ENCODE measurements around the gene BBS12.

Gene BBS12

DNA sequence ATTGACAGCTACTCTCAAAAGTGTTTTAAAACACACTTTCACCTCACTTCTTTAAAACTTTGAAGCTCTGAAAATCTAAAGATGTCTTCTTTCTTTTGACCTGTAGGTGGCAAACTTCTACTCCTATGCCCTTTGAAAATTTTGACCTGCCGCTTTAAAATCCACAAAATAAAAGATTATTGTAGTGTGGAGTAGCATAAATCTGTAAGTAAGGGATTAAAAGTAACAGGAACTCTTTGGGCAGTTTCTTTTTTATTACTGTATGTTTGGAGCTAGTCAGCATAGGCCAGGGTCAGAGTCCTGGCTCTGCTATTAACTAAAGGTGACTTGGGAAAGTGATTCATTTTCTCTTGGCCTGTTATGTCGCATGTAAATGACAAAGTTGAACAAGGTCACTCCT is 25.5 kb downstream of the BBS12 start:
- H3K4me2 ChIP-seq = no peak overlapping the region
- H3K9ac ChIP-seq = no peak overlapping the region
- no peaks in the 10 kb centered on the region for H4K20me1 ChIP-seq (ENCODE audit: insufficient read depth)
- H3K27me3 ChIP-seq (ENCODE audit: insufficient read depth, low read depth) = no peaks in the 10 kb centered on the region
- TF ChIP-seq, protein P1, sequence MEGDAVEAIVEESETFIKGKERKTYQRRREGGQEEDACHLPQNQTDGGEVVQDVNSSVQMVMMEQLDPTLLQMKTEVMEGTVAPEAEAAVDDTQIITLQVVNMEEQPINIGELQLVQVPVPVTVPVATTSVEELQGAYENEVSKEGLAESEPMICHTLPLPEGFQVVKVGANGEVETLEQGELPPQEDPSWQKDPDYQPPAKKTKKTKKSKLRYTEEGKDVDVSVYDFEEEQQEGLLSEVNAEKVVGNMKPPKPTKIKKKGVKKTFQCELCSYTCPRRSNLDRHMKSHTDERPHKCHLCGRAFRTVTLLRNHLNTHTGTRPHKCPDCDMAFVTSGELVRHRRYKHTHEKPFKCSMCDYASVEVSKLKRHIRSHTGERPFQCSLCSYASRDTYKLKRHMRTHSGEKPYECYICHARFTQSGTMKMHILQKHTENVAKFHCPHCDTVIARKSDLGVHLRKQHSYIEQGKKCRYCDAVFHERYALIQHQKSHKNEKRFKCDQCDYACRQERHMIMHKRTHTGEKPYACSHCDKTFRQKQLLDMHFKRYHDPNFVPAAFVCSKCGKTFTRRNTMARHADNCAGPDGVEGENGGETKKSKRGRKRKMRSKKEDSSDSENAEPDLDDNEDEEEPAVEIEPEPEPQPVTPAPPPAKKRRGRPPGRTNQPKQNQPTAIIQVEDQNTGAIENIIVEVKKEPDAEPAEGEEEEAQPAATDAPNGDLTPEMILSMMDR (conservative IDR thresholded peaks at IDR 0.05; ENCODE audit: low read depth, low read length) = peak; percentile 94
- no peak overlapping the region for H3K4me3 ChIP-seq (IDR thresholded peaks at IDR 0.05; ENCODE audit: insufficient read depth, low read depth, low read length)
- H3K36me3 ChIP-seq (ENCODE audit: insufficient read depth) = no peaks in the 10 kb centered on the region
- peaks cover 9% of the 10 kb centered on the region for H3K4me1 ChIP-seq (ENCODE audit: low read depth, poor library complexity, severe bottlenecking)
- peak overlapping the region; percentile 4; the same call in 1 of the 2 replicates for H2AFZ ChIP-seq (ENCODE audit: low read depth)
- H3K27ac ChIP-seq = no peak overlapping the region
- H3K79me2 ChIP-seq (ENCODE audit: insufficient read depth, low read depth) = no peaks in the 10 kb centered on the region

DNA sequence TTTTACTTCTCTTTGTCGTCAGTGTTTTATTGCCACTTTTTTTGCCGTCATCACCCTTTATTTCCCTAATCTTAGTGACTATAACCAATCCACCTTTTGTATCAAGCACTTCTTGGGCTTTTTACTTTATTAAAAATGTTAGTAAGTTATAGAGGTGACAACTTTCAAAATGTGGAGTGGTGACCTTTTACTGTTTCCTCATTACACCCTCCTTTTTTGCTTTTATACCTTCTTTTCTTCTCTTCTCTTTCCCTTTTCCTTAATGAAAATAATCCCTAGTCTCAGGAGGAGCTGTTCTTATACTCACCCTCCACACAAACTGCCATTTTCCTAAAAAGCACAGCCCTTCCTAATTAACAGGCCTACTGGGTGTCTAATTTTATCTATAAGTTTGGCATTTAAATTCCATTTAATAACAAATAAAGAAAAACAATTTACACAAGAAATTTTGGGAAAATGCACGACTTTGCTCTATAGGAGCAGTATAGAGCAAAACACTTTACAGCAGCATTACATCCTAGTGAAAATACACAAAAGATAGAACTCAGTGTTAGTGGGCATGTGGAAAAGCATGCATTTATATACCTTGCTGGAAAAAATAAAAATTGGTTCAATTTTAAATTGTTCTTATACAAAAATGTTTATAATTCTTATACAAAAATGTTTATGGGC is 27.3 kb downstream of the BBS12 start:
- Histone ChIP-seq H3K27ac (no peak overlapping the region), H4K20me1 (ENCODE audit: insufficient read depth) (no peaks in the 10 kb centered on the region), H3K27me3 (ENCODE audit: insufficient read depth, low read depth) (no peaks in the 10 kb centered on the region), H3K36me3 (ENCODE audit: insufficient read depth) (no peaks in the 10 kb centered on the region), H3K79me2 (ENCODE audit: insufficient read depth, low read depth) (no peaks in the 10 kb centered on the region), H3K4me1 (ENCODE audit: low read depth, poor library complexity, severe bottlenecking) (peaks cover 18% of the 10 kb centered on the region), H3K4me3 (IDR thresholded peaks at IDR 0.05; ENCODE audit: insufficient read depth, low read depth, low read length) (no peak overlapping the region), H3K9ac (no peak overlapping the region), H2AFZ (ENCODE audit: low read depth) (no peak overlapping the region), H3K4me2 (no peak overlapping the region)
- TF ChIP-seq, protein P1 (conservative IDR thresholded peaks at IDR 0.05; ENCODE audit: low read depth, low read length) = no peak

DNA sequence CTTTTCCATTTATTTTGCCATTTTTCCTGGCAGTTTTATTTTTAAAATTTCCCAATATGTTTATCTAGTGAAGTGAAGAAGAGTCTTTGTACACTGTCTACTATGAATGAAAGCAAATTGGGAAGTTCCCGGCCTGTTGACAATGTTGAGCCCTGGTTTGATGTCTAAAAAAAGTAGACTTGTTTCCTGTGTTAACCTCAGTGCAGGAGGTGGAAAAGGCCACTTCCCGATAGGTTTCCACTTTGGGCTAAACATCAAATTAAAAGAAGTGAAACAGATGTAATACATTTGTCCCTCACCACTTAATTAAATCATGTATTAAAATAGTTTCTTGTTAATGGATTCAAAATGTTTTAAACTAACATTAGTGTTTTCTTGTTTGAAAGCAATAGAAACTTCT is 30.0 kb downstream of the BBS12 start:
- Histone ChIP-seq H4K20me1 (ENCODE audit: insufficient read depth) (no peaks in the 10 kb centered on the region), H3K27me3 (ENCODE audit: insufficient read depth, low read depth) (no peaks in the 10 kb centered on the region), H3K27ac (no peak overlapping the region), H2AFZ (ENCODE audit: low read depth) (no peak overlapping the region), H3K4me3 (IDR thresholded peaks at IDR 0.05; ENCODE audit: insufficient read depth, low read depth, low read length) (no peak overlapping the region), H3K9ac (no peak overlapping the region), H3K36me3 (ENCODE audit: insufficient read depth) (no peaks in the 10 kb centered on the region), H3K4me2 (no peak overlapping the region), H3K4me1 (ENCODE audit: low read depth, poor library complexity, severe bottlenecking) (peaks cover 25% of the 10 kb centered on the region), H3K79me2 (ENCODE audit: insufficient read depth, low read depth) (no peaks in the 10 kb centered on the region)
- TF ChIP-seq, protein P1 (conservative IDR thresholded peaks at IDR 0.05; ENCODE audit: low read depth, low read length) = no peak

DNA sequence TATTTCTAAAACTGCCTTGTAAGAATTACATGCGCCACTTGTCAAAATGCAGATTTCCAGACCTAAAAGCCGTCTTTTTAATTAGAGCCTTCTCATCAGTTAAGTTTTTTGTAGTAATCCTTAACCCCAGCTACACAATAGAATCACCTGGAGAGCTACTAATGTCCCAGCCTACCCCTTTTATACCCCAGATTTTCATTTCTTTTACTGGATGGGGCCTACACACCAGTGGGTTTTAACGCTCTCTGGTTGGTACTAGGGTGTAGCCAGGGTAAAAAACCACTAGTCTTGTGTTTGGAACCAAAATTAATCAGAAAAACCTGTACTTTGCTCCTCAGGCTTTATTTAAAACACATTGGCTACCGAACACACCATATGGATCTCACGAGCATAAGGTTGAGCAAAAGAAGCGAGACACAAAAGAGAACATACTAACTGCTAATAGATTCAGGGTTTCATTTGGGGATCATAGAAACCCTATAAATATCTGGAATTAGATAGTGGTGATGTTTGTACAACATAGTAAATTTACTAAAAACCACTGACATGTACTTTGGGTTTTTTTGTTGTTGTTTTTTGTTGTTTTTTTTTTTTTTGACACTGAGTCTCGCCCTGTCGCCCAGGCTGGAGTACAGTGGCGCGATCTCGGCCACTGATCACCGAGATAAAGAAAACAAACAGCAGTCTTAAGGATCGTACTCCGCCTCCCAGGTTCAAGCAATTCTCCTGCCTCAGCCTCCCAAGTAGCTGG is 30.6 kb downstream of the BBS12 start:
- H3K4me1 ChIP-seq (ENCODE audit: low read depth, poor library complexity, severe bottlenecking) = peaks cover 19% of the 10 kb centered on the region
- H2AFZ ChIP-seq (ENCODE audit: low read depth) = no peak overlapping the region
- no peaks in the 10 kb centered on the region for H3K36me3 ChIP-seq (ENCODE audit: insufficient read depth)
- no peaks in the 10 kb centered on the region for H3K27me3 ChIP-seq (ENCODE audit: insufficient read depth, low read depth)
- no peak overlapping the region for H3K9ac ChIP-seq
- TF ChIP-seq, protein P1 (conservative IDR thresholded peaks at IDR 0.05; ENCODE audit: low read depth, low read length) = no peak
- no peak overlapping the region for H3K4me2 ChIP-seq
- no peak overlapping the region for H3K27ac ChIP-seq
- H3K4me3 ChIP-seq (IDR thresholded peaks at IDR 0.05; ENCODE audit: insufficient read depth, low read depth, low read length) = no peak overlapping the region
- no peaks in the 10 kb centered on the region for H3K79me2 ChIP-seq (ENCODE audit: insufficient read depth, low read depth)
- H4K20me1 ChIP-seq (ENCODE audit: insufficient read depth) = no peaks in the 10 kb centered on the region

All from KMS-11 (cell line).